Activated CD8-positive, alpha-beta memory T cell treated with anti-CD3 and anti-CD28 coated beads for 1 hour (primary cell): ENCODE data around the gene CCDC187.

Experiments
- DNase-seq, 2 donors: peaks; one replicate each; pipeline ENCODE4 v3.0.0-alpha.2; 2020; ENCODE audit warnings: low read depth in 1 of 2; ENCODE audit errors: extremely low read depth in 1 of 2

The CCDC187 gene

DNA sequence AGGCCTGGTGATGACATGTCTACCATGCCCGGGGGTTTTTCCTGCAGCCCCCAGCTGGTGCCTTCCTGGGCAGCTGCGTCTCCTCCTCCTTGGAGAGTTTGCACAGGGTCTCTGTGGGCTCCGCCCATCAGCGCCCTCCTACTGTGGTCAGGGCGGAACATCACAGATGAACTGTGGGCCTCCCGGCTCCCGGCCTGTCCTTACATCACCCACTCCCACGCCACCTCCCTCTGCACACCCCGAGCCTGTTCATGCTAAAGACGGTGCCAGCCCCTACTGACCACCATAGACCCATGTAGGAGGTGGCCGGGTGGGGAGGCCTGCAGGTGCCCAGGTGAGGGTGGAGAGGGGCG is 36.0 kb upstream of the CCDC187 start:
- no peak for DNase-seq

DNA sequence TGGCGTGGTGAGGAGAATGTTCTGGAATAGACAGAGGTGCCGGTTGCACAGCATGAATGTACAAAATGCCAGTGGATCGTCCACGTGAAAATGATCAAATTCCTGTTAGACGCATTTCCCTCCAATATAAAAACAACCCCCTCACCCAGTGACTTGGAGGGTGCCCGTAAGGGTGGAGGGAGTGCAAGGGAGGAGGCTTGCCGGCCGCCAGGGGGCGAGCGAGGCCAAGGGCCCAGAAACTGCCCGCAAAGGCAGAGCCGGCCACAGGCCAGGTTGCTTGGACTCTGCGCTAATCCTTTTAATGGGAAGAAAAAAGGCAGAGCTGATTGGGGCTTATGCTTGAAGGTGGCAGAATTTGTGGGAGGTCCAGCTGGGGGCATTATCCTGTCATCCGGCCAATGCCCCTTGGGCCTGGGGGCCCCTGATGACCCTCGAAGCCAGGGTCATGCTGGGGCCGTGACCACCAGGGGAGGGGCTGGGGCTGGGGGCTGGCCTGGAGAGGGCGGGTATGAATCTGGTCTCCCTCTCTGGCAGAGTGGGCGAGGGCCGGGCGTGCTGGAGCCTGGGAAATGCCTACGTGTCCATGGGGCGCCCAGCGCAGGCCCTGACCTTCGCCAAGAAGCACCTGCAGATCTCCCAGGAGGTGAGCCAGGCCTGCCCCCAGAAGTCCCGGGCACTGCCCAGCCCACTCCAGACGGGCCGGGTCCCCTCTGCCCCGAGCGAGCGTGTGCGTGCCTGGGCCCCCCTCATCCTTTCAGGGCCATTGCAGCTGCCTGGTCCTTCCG is 35.5 kb upstream of the CCDC187 start:
- no peak for DNase-seq

DNA sequence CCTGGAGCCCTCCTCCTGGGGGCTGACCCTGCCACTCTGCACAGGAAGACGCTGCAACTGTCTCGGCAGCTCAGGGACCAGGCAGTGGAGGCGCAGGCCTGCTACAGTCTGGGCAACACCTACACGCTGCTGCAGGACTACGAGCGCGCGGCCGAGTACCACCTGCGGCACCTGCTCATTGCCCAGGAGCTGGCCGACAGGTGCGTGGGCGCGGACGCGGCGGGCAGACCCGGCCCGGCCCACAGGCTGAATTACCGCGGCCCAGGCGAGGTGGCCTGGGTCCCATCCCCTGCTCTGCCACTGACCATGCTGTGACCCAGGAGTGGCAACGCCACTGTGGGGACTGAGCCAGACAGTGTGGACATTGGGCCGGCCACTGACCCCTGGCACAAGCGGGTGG is 34.6 kb upstream of the CCDC187 start:
- no peak for DNase-seq

GRCh38 chr9:136337416-136338395 is 33.8 kb upstream of the CCDC187 start:
- DNase-seq, result no peak

DNA sequence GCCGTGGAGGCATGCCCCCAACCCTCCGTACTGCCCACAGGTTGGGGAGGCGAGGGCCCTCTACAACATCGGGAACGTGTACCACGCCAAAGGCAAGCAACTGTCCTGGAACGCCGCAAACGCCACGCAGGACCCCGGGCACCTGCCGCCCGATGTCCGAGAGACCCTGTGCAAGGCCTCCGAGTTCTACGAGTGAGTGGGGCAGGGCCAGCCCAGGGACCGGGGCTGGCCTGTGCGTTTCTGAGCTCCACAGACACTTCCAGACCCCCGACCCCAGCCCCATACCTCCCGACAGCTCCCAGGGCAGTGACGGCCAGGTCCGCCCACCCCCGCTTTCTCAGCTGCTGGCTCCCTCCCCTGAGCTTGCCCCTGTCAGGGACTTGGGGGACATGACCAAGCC is 33.0 kb upstream of the CCDC187 start:
- DNase-seq, result no peak

GRCh38 chr9:136336156-136336870 is 32.4 kb upstream of the CCDC187 start:
- no peak for DNase-seq

GRCh38 chr9:136335296-136336155 is 31.6 kb upstream of the CCDC187 start:
- no peak for DNase-seq

DNA sequence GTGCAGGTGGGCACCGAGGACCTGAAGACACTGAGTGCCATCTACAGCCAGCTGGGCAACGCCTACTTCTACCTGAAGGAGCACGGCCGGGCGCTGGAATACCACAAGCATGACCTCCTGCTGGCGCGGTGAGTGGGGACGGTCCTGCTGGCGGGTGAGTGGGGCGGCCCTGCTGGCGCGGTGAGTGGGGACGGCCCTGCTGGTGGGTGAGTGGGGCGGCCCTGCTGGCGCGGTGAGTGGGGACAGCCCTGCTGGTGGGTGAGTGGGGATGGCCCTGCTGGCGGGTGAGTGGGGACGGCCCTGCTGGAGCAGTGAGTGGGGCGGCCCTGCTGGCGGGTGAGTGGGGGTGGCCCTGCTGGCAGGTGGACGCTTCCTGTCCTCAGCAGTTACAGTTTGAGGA is 30.6 kb upstream of the CCDC187 start:
- no peak for DNase-seq

- no peak for DNase-seq
Observed at GRCh38 chr9:136333486-136333885, 29.6 kb upstream of the CCDC187 start.

DNA sequence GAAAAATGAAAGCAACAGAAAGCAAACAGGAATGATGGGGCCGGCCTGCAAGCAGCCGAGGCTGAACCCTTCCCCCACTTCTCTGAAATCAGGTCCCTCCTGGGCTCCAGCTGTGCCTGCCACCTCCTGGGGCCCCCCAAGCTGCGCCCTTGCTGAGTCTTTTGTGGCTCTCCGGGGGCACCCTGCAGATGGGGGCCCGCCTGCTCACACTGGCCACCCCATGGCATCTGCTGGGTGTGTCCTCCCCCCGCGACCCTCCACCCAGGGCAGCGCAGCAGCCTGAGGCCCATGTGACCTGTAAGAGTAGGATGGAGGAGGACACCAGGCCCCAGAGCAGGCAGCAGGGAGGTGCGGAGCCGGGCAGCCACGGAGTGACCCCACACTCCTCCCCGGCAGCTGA is 29.2 kb upstream of the CCDC187 start:
- DNase-seq, result no peak

DNA sequence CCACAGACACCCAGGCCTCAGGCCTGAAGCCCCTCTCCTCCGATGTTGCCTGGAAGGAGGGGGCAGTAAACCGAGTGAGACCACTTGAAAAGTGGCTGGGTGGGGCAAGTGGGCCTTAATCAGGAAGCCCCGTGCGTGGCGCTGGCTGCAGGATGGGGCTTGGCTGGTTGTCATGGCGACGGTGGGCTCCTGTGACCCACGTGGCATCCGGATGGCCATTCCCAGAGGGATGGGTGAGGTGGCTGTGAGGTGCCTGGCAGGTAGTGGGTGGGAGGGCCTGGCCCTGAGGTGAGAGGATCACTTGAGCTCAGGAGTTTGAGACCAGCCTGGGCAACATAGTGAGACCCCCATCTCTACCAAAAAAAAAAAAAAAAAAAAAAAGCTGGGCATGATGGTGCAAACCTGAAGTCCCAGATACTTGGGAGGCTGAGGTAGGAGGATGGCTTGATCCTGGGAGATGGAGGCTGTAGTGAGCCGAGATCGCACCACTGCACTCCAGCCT is 28.6 kb upstream of the CCDC187 start:
- DNase-seq, result no peak

GRCh38 chr9:136331556-136332481 is 27.9 kb upstream of the CCDC187 start:
- DNase-seq, result no peak

- DNase-seq, result no peak
Observed at GRCh38 chr9:136331030-136331429, 27.1 kb upstream of the CCDC187 start.

GRCh38 chr9:136330406-136330990 is 26.6 kb upstream of the CCDC187 start:
- DNase-seq, result no peak

GRCh38 chr9:136329636-136330405 is 25.9 kb upstream of the CCDC187 start:
- no peak for DNase-seq

DNA sequence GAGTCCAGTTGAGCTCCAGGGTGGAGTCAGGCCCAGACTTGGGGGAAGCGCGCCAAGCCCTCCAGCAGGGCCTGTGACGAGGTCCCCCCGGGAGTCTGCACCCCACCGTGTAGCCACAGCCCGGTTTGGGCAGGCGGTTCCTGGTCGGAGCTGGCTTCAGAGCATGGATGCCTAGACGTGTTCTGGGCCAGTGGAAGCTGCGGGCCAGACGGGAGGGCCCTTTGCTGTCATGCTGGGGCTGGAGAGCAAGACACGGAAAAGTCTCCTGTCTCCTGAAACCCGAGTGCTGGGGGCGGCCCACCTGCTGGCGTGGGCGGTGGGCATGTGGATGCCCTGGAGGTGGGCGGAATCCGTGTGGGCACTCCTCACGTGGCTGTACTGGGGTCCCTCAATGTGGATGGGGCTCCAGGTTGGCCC is 25.3 kb upstream of the CCDC187 start:
- no peak for DNase-seq

- no peak for DNase-seq
Observed at GRCh38 chr9:136328622-136329041, 24.7 kb upstream of the CCDC187 start.

DNA sequence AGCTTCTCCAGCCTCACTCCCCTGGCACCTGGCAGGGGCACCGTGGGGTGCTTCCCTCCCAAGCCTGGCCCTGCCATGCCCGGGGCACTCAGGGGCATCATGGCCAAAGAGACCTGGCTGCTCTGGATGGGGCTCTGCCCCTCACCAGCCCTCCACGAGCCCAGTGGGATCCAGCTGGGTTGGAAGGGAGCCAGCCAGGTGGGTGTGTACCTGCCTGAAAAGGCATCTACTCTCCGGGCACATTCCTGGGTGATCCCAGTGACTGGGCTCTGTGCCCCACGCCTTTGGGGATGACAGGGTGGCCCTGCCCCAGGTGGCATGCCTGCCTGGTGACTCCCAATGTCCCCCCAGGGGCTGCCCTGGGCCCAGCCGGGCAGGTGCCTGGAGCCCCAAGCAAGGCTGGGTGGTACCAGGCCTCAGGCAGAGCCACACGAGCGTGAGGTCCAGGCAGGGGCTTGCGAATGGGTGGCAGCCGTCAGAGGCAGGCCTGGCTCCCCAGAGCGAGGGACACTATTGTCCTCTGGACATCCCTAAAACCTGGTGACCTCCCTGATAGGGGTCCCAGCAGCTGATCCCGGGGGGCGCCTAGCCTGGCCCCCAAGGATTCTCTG is 24.2 kb upstream of the CCDC187 start:
- no peak for DNase-seq
